Mucosa of rectum (tissue), 2 donors: ENCODE measurements around the gene MTSS2.

ENCODE experiments used
- H3K27ac ChIP-seq, 2 donors: one replicate each; pipeline ENCODE4 v1.7.0; 2013; ENCODE audit warnings: inconsistent platforms in 2 of 2, low read depth in 2 of 2, low read length in 2 of 2
- H3K27me3 ChIP-seq, 2 donors: one replicate each; pipeline ENCODE4 v1.7.0; 2013; ENCODE audit warnings: low read length in 2 of 2; ENCODE audit not compliant: control insufficient read depth in 2 of 2, insufficient read depth in 2 of 2
- H3K36me3 ChIP-seq, 2 donors: one replicate each; pipeline ENCODE4 v1.7.0; 2013; ENCODE audit warnings: low read length in 2 of 2; ENCODE audit not compliant: control insufficient read depth in 2 of 2, insufficient read depth in 2 of 2
- H3K4me1 ChIP-seq, 2 donors: one replicate each; pipeline ENCODE4 v1.7.0; 2013; ENCODE audit warnings: low read length in 2 of 2, mild to moderate bottlenecking in 1 of 2; ENCODE audit not compliant: control insufficient read depth in 2 of 2, insufficient read depth in 2 of 2
- H3K4me3 ChIP-seq, 2 donors: one replicate each; pipeline ENCODE4 v1.7.0; 2013; ENCODE audit warnings: low read length in 2 of 2
- H3K9ac ChIP-seq, 2 donors: one replicate each; pipeline ENCODE4 v1.7.0; 2013; ENCODE audit warnings: low read length in 2 of 2, low read depth in 1 of 2, mild to moderate bottlenecking in 1 of 2
- H3K9me3 ChIP-seq, 2 donors: one replicate each; pipeline ENCODE4 v1.7.0; 2013; ENCODE audit warnings: low read length in 2 of 2; ENCODE audit not compliant: control insufficient read depth in 2 of 2
- donor health status: healthy.
- donor health status: Normal muscosa, but diverticular disease.

Gene MTSS2

DNA sequence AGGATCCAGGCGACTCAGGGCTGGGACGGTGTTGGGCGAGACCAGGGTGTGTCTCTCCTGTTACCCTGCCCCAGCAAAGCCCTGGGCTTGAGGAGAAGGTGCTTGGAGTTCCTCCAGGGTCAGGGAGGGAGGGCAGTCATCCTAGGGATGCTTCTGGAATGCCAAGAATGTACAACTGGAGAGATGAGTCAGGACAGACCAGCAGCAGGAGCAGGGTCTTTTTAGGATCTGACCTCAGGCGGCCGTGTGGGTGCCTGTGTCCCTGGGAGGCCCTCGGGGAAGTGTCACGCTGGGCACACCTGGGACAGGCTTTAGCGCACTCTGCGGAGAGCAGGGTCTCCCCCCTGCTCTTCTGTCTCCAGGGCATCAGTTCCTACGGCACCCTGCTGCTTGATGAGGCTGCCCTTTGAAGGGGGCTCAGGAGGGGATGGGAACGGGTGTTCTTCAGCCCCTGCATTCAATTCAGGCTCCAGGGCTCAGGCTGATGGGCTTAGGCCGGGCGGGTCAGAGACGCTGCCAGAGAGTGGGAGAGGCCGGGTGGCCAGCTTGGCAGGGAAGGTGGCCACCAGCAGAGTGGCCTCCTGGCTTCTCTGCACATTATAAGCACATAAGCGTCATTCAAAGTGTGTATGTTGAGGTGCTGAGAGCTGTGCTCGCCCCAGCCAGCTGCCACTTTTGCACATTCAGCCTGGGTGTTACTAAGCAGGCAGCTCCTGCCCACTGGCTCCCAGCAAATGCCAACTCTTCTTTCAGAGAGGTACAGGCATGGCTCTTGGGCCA lies 8.4 kb upstream of the MTSS2 start:
- Histone ChIP-seq H3K4me3 (no peak overlapping the region), H3K4me1 (peaks cover 35 to 55% of the 10 kb centered on the region in 2 donors), H3K9me3 (no peaks in the 10 kb centered on the region), H3K27me3 (no peaks in the 10 kb centered on the region), H3K36me3 (peaks cover 0 to 8% of the 10 kb centered on the region in 2 donors), H3K27ac (peak overlapping the region; percentile 58 to 83), H3K9ac (no peak overlapping the region)

- H3K9me3 ChIP-seq, result no peaks in the 10 kb centered on the region
- H3K27ac ChIP-seq, result peak overlapping the region; percentile 58 to 83
- no peak overlapping the region for H3K4me3 ChIP-seq
- H3K27me3 ChIP-seq, result no peaks in the 10 kb centered on the region
- peak overlapping the region in 1 of 2 donors; percentile 2 for H3K9ac ChIP-seq
- H3K4me1 ChIP-seq, result peaks cover 45 to 63% of the 10 kb centered on the region in 2 donors
- H3K36me3 ChIP-seq, result peaks cover 0 to 2% of the 10 kb centered on the region in 2 donors
Measured at GRCh38 chr16:70692873-70693671, 7.2 kb upstream of the MTSS2 start.

GRCh38 chr16:70692130-70692872 lies 6.4 kb upstream of the MTSS2 start:
- Histone ChIP-seq H3K4me1 (peaks cover 47 to 63% of the 10 kb centered on the region in 2 donors), H3K4me3 (no peak overlapping the region), H3K27me3 (no peaks in the 10 kb centered on the region), H3K27ac (peak overlapping the region; percentile 58 to 83), H3K9me3 (no peaks in the 10 kb centered on the region), H3K9ac (peak overlapping the region in 1 of 2 donors; percentile 14), H3K36me3 (no peaks in the 10 kb centered on the region)

- Histone ChIP-seq H3K27me3 (no peaks in the 10 kb centered on the region), H3K9me3 (no peaks in the 10 kb centered on the region), H3K9ac (peak overlapping the region; percentile 42 to 52), H3K36me3 (no peaks in the 10 kb centered on the region), H3K4me3 (no peak overlapping the region), H3K4me1 (peaks cover 52 to 65% of the 10 kb centered on the region in 2 donors), H3K27ac (peak overlapping the region; percentile 78 to 83)
Measured at GRCh38 chr16:70691223-70692129, 5.6 kb upstream of the MTSS2 start.

GRCh38 chr16:70689970-70690891 lies 4.4 kb upstream of the MTSS2 start:
- Histone ChIP-seq H3K36me3 (no peaks in the 10 kb centered on the region), H3K27me3 (no peaks in the 10 kb centered on the region), H3K27ac (peak overlapping the region; percentile 78 to 83), H3K4me1 (peaks cover 46 to 59% of the 10 kb centered on the region in 2 donors), H3K4me3 (no peak overlapping the region), H3K9me3 (no peaks in the 10 kb centered on the region), H3K9ac (peak overlapping the region; percentile 42 to 52)

GRCh38 chr16:70689035-70689969 lies 3.4 kb upstream of the MTSS2 start:
- Histone ChIP-seq H3K9ac (no peak overlapping the region), H3K36me3 (no peaks in the 10 kb centered on the region), H3K4me1 (peaks cover 45 to 57% of the 10 kb centered on the region in 2 donors), H3K27ac (peak overlapping the region; percentile 78 to 83), H3K4me3 (no peak overlapping the region), H3K27me3 (no peaks in the 10 kb centered on the region), H3K9me3 (no peaks in the 10 kb centered on the region)

DNA sequence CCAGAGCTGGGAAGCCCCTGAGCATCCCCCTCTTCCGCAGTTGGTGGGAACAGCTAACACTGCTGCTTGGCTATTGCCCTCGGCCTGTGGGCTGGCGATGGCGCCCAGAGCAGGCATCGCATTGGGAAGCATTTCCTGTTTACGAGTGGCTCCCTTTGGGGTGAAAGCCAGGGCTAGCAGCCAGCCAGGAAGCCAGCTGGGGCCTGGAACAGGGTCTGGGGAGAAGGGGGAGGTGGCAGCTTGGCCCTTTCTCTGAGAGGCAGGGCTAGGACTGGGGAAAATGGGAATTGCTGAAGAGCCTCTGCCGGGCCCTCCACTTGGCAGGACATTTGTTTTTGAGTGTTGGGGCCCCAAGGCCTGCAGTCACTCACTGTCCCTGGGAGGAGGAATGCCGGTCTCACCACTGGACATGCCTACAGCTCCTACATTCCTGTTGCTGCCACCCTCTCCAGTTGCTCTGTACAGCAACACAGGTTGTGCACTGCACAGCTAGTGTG lies 2.4 kb upstream of the MTSS2 start:
- H3K27me3 ChIP-seq, result no peaks in the 10 kb centered on the region
- H3K36me3 ChIP-seq, result no peaks in the 10 kb centered on the region
- H3K9me3 ChIP-seq, result no peaks in the 10 kb centered on the region
- no peak overlapping the region for H3K4me3 ChIP-seq
- peaks cover 43 to 57% of the 10 kb centered on the region in 2 donors for H3K4me1 ChIP-seq
- H3K9ac ChIP-seq, result no peak overlapping the region
- peak overlapping the region; percentile 78 to 83 for H3K27ac ChIP-seq

- peak overlapping the region; percentile 78 to 83 for H3K27ac ChIP-seq
- H3K4me3 ChIP-seq, result no peak overlapping the region
- peaks cover 43 to 54% of the 10 kb centered on the region in 2 donors for H3K4me1 ChIP-seq
- H3K27me3 ChIP-seq, result no peaks in the 10 kb centered on the region
- H3K9ac ChIP-seq, result no peak overlapping the region
- H3K36me3 ChIP-seq, result no peaks in the 10 kb centered on the region
- H3K9me3 ChIP-seq, result no peaks in the 10 kb centered on the region
Measured at GRCh38 chr16:70687671-70688245, 1.9 kb upstream of the MTSS2 start.
